HepG2 (cell line): Measurements from ENCODE around the gene TBC1D22A. TPM values are rescaled to one million over a fixed set of nuclear protein-coding genes. Genes with fewer than 3 reads are reported as not detected.

Source experiments
- ATAC-seq: fragments of 200-7000 bp; cut with Tn5 transposase; 3 replicates; pipeline ENCODE4 v1.9.1; 2020; ENCODE audit warnings: mild to moderate bottlenecking, moderate library complexity
- BruUV-seq: library from RNA; stranded (reverse); fragments of 400-500 nt; replicated peaks from 2 replicates; lab custom pipeline; 2021; lab: Mats Ljungman, UMichigan
- CTCF ChIA-PET: fragments of 300-600 bp; formaldehyde crosslinking; extraction: SDS; loops from one replicate; lab custom pipeline; 2021; ENCODE audit warnings: low total read pairs, inconsistent platforms, low intra/inter-chr PET ratio; lab: Yijun Ruan, JAX
- POLR2A ChIA-PET: fragments of 350-600 bp; sonication (Branson Sonifier 250); formaldehyde crosslinking; loops from one replicate; lab custom pipeline; 2020; ENCODE audit warnings: antibody characterized with exemption, inconsistent platforms; lab: Yijun Ruan, JAX
- DNase-seq: peaks from one replicate; pipeline ENCODE4 v3.0.0-alpha.2; 2015; ENCODE audit warnings: low spot score
- FAIRE-seq: peaks from 3 replicates; lab custom pipeline; 2011; peaks lifted over from hg19 to GRCh38; lab: Jason Lieb, UNC
- H2AFZ ChIP-seq: one replicate; pipeline ENCODE4 v1.6.1; 2011; ENCODE audit warnings: low read length, inconsistent platforms
- H3K27ac ChIP-seq: fragments of 300-600 bp; 3 replicates; pipeline ENCODE4 v1.8.0; 2011; ENCODE audit warnings: mixed run types, mild to moderate bottlenecking, mixed read lengths, low read length, inconsistent platforms; ENCODE audit not compliant: insufficient read depth; ENCODE audit errors: extremely low read length
- H3K27me3 ChIP-seq, 2 experiments: fragments of 200-600 bp in 1 of 2; 2 replicates in 1 of 2; 3 replicates in 1 of 2; pipeline versions ENCODE4 v1.6.0 to v1.8.0; 2011; ENCODE audit warnings: low read length in 2 of 2, mild to moderate bottlenecking in 2 of 2, moderate library complexity in 2 of 2, inconsistent platforms in 1 of 2; ENCODE audit not compliant: insufficient read depth in 2 of 2, control insufficient read depth in 1 of 2
- H3K36me3 ChIP-seq, 2 experiments: fragments of 200-600 bp in 1 of 2; replicated peaks in 1 of 2; 2 replicates in 1 of 2; 3 replicates in 1 of 2; pipeline versions ENCODE4 v1.5.1 to v1.8.0; 2011; ENCODE audit warnings: low read length in 2 of 2, inconsistent platforms in 1 of 2; ENCODE audit not compliant: insufficient read depth in 2 of 2, control insufficient read depth in 1 of 2
- H3K4me1 ChIP-seq: 2 replicates; pipeline ENCODE4 v1.5.1; 2012; ENCODE audit warnings: low read length, inconsistent platforms; ENCODE audit not compliant: insufficient read depth
- H3K4me2 ChIP-seq: 2 replicates; pipeline ENCODE4 v1.6.0; 2011; ENCODE audit warnings: low read depth, low read length, inconsistent platforms
- H3K4me3 ChIP-seq, 3 experiments: fragments of 200-600 bp in 1 of 3; sonication (generic), shearing (Covaris generic) in 1 of 3; replicated peaks in 1 of 3; 2 replicates each; pipeline ENCODE4 v1.5.1; 2011 to 2016; ENCODE audit warnings: low read length in 3 of 3, inconsistent platforms in 2 of 3, low read depth in 2 of 3, mild to moderate bottlenecking in 2 of 3, control low read depth in 1 of 3, mixed read lengths in 1 of 3; ENCODE audit not compliant: insufficient read depth in 1 of 3
- H3K79me2 ChIP-seq: one replicate; pipeline ENCODE4 v1.6.1; 2011; ENCODE audit warnings: low read length, inconsistent platforms; ENCODE audit not compliant: insufficient read depth
- H3K9ac ChIP-seq: 2 replicates; pipeline ENCODE4 v1.6.0; 2011; ENCODE audit warnings: mild to moderate bottlenecking, low read depth, low read length, inconsistent platforms; ENCODE audit not compliant: insufficient read depth
- H3K9me3 ChIP-seq: 2 replicates; pipeline ENCODE4 v1.5.1; 2012; ENCODE audit warnings: mild to moderate bottlenecking, low read length
- H4K20me1 ChIP-seq: 2 replicates; pipeline ENCODE4 v1.6.0; 2011; ENCODE audit warnings: inconsistent platforms, mild to moderate bottlenecking, low read length, moderate library complexity; ENCODE audit not compliant: insufficient read depth
- CTCF ChIP-seq: sonication (generic); formaldehyde crosslinking; IDR thresholded peaks from 2 replicates; pipeline ENCODE4 v1.5.0; 2020; ENCODE audit warnings: mild to moderate bottlenecking, missing genetic modification reagents, moderate library complexity
- GTF3A ChIP-seq: sonication (generic); formaldehyde crosslinking; conservative IDR thresholded peaks from 2 replicates; pipeline ENCODE4 v1.4.0; 2020; ENCODE audit warnings: mild to moderate bottlenecking, missing genetic modification reagents
- HNF1B ChIP-seq: sonication (generic); formaldehyde crosslinking; IDR thresholded peaks from 2 replicates; pipeline ENCODE4 v1.5.1; 2020; ENCODE audit warnings: mild to moderate bottlenecking, moderate library complexity, missing genetic modification reagents
- KAT2B ChIP-seq: fragments of 150-350 bp; IDR thresholded peaks from 2 replicates; pipeline ENCODE4 v1.6.1; 2014; ENCODE audit warnings: low read depth, low read length, borderline replicate concordance
- NCOR1 ChIP-seq: fragments of 200-600 bp; sonication (generic); IDR thresholded peaks from 2 replicates; pipeline ENCODE4 v1.7.0; 2017; ENCODE audit warnings: antibody characterized with exemption, low read length, borderline replicate concordance
- RAD21 ChIP-seq: fragments of 450-650 bp; formaldehyde crosslinking; IDR thresholded peaks from 2 replicates; pipeline ENCODE4 v1.5.0; 2020; ENCODE audit warnings: mild to moderate bottlenecking
- RELA ChIP-seq: sonication (generic); formaldehyde crosslinking; IDR thresholded peaks from 2 replicates; pipeline ENCODE4 v1.4.0; 2020; ENCODE audit warnings: missing genetic modification reagents
- SCMH1 ChIP-seq: sonication (generic); formaldehyde crosslinking; IDR thresholded peaks from 2 replicates; pipeline ENCODE4 v1.9.0; 2021; ENCODE audit warnings: missing genetic modification reagents, mild to moderate bottlenecking, borderline replicate concordance
- SMC3 ChIP-seq: IDR thresholded peaks from 2 replicates; pipeline ENCODE4 v1.6.1; 2011; ENCODE audit warnings: low read length, improper control_type of control experiment
- THAP8 ChIP-seq: sonication (generic); formaldehyde crosslinking; IDR thresholded peaks from 2 replicates; pipeline ENCODE4 v1.5.1; 2020; ENCODE audit warnings: missing genetic modification reagents, mild to moderate bottlenecking, borderline replicate concordance
- ZNF136 ChIP-seq: sonication (generic); formaldehyde crosslinking; IDR thresholded peaks from 2 replicates; pipeline ENCODE4 v1.8.1; 2022; ENCODE audit warnings: low read depth, mild to moderate bottlenecking, moderate library complexity, missing genetic modification reagents
- ZNF180 ChIP-seq: sonication (generic); formaldehyde crosslinking; IDR thresholded peaks from 2 replicates; pipeline ENCODE4 v1.4.0; 2020; ENCODE audit warnings: low read depth, missing genetic modification reagents, borderline replicate concordance
- ZNF225 ChIP-seq: sonication (generic); formaldehyde crosslinking; IDR thresholded peaks from 2 replicates; pipeline ENCODE4 v1.4.0; 2020; ENCODE audit warnings: mild to moderate bottlenecking, missing genetic modification reagents
- ZNF232 ChIP-seq: sonication (generic); formaldehyde crosslinking; IDR thresholded peaks from 2 replicates; pipeline ENCODE4 v1.4.0; 2020; ENCODE audit warnings: missing genetic modification reagents, borderline replicate concordance
- WGBS: methylation state at CpG from one replicate; pipeline ENCODE4 v1.1.6; 2017; ENCODE audit warnings: low lambda C conversion rate; 5-methylcytosine and 5-hydroxymethylcytosine counted together
- in situ Hi-C: cut with HindIII; loops from 2 replicates; pipeline ENCODE4 v1.10.0; 2017; ENCODE audit warnings: low pct_unique_long_range_greater_than_20kb; ENCODE audit not compliant: extremely low pct_ligation_motif_present
- intact Hi-C: fragments of 100-400 bp; cut with micrococcal nuclease; formaldehyde crosslinking; loops from one replicate; pipeline ENCODE4 v1.10.0; 2022; ENCODE audit not compliant: unreplicated experiment
- polyA plus RNA-seq, 8 experiments: library from polyadenylated mRNA; depleted of rRNA in 3 of 8; stranded (reverse) in 7 of 8; unstranded in 1 of 8; fragments of >200 nt; fragmentation: Illumina TruSeq in 4 of 8; extraction: Trizol in 4 of 8; gene quantifications; 2 replicates each; pipeline versions ENCODE4 v1.2.1 to v1.2.3, GENCODE V29; 2011 to 2016; ENCODE audit warnings: low read depth in 4 of 8, missing spikeins in 1 of 8, mixed read lengths in 1 of 8; ENCODE audit not compliant: insufficient read depth in 1 of 8
- total RNA-seq, 5 experiments: library from RNA; depleted of rRNA; stranded (reverse); fragments of >200 nt; fragmentation: Illumina TruSeq; extraction: Trizol; gene quantifications; 2 replicates each; pipeline ENCODE4 v1.2.3, GENCODE V29; 2016; ENCODE audit warnings: low read depth in 1 of 5
- TF ChIP-seq, protein P1 (sequence below): sonication (generic); formaldehyde crosslinking; IDR thresholded peaks from 2 replicates; pipeline ENCODE4 v1.4.0; 2020; ENCODE audit warnings: missing genetic modification reagents, borderline replicate concordance

The TBC1D22A gene
- total and polyA plus RNA-seq, 2 of the 13 experiments (the other 11 are each of a cell fraction or from before 2014, with no cell fraction given): 17.3 to 18.0 TPM

GRCh38 chr22:46830841-46831240 is 68.4 kb downstream of the TBC1D22A start:
- no peaks in the 10 kb centered on the region for H3K27me3 ChIP-seq
- BruUV-seq: no TSS peak

DNA sequence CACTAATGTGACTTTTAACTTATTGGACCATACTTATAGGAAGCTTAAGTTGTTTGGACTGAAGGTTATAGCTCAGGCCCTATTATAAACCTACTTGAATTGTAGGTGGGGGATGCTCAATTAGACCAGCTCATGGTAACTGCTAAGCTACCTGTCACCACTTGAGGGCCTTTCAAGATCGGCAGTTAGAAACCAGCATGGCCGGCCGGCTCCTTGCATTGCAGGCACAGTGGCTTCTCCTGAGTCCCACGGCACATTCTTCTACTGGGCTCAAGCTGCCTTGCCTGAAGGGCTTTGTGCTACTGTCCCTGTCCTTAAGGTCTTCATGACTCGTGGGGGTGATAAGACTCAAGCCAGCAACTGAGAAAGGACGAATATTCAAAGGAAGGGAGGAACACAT is 70.8 kb downstream of the TBC1D22A start:
- no TSS peak for BruUV-seq
- H3K27me3 ChIP-seq: no peaks in the 10 kb centered on the region
- no peak overlapping the region for H3K27ac ChIP-seq
- no peaks in the 10 kb centered on the region; the same call in 1 of the 2 replicates for H4K20me1 ChIP-seq
- WGBS: 84% methylated on average over 6 of the region's 6 CpGs
- in situ Hi-C loops (no loop called here), intact Hi-C loops (no loop called here)
- ATAC-seq: peak; percentile 82
- no peak for FAIRE-seq
- peaks cover 16% of the 10 kb centered on the region for H3K9me3 ChIP-seq
- no peak overlapping the region for H2AFZ ChIP-seq
- H3K36me3 ChIP-seq: peaks cover 2 to 6% of the 10 kb centered on the region in 2 experiments; a peak in 2 of 5 replicates
- H3K9ac ChIP-seq: no peak overlapping the region
- peaks cover 18% of the 10 kb centered on the region for H3K4me1 ChIP-seq
- H3K79me2 ChIP-seq: peaks cover 10% of the 10 kb centered on the region
- no peak overlapping the region for H3K4me2 ChIP-seq
- peak; percentile 41 for DNase-seq
- CTCF ChIA-PET: no interaction called here
- POLR2A ChIA-PET: interaction anchor here (0.9 to 1.1 kb wide), 2 partner anchors 71 to 102 kb away, joined by 3 read pairs; partner anchors contain the start of gene TBC1D22A
- no peak overlapping the region for H3K4me3 ChIP-seq
- TF ChIP-seq, protein P1, sequence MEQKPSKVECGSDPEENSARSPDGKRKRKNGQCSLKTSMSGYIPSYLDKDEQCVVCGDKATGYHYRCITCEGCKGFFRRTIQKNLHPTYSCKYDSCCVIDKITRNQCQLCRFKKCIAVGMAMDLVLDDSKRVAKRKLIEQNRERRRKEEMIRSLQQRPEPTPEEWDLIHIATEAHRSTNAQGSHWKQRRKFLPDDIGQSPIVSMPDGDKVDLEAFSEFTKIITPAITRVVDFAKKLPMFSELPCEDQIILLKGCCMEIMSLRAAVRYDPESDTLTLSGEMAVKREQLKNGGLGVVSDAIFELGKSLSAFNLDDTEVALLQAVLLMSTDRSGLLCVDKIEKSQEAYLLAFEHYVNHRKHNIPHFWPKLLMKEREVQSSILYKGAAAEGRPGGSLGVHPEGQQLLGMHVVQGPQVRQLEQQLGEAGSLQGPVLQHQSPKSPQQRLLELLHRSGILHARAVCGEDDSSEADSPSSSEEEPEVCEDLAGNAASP (CRISPR knock-in tag): no peak
- no peak for TF ChIP-seq GTF3A
- peak; percentile 54; the same call in 1 of the 2 replicates for TF ChIP-seq SMC3
- no peak for TF ChIP-seq THAP8
- TF ChIP-seq HNF1B: no peak
- no peak for TF ChIP-seq RELA (CRISPR knock-in tag)
- TF ChIP-seq ZNF232: no peak
- TF ChIP-seq KAT2B: no peak
- TF ChIP-seq RAD21 (CRISPR knock-in tag): 0 out of 2 replicates have a peak, but pooled peaks have one; percentile 43
- TF ChIP-seq CTCF (CRISPR knock-in tag): peak; percentile 73

More at GRCh38 chr22:46830841-46831240, 68.4 kb downstream of the TBC1D22A start:
- Histone ChIP-seq H4K20me1 (no peaks in the 10 kb centered on the region; the same call in 1 of the 2 replicates), H3K36me3 (peaks cover 3 to 14% of the 10 kb centered on the region in 2 experiments; a peak in 4 of 5 replicates), H3K4me1 (peaks cover 27% of the 10 kb centered on the region), H3K9me3 (peaks cover 15% of the 10 kb centered on the region), H3K9ac (no peak overlapping the region), H3K79me2 (peaks cover 14% of the 10 kb centered on the region), H3K4me2 (no peak overlapping the region), H2AFZ (no peak overlapping the region), H3K4me3 (no peak overlapping the region), H3K27ac (no peak overlapping the region)
- no peak for DNase-seq
- FAIRE-seq: no peak
- CTCF ChIA-PET: no interaction called here
- POLR2A ChIA-PET: no interaction called here
- WGBS: 97% methylated on average over 8 of the region's 8 CpGs
- in situ Hi-C loops: no loop called here
- ATAC-seq: no peak
- intact Hi-C loops: no loop called here
- TF ChIP-seq NCOR1 (no peak), ZNF180 (CRISPR knock-in tag) (no peak), ZNF225 (no peak), ZNF136 (CRISPR knock-in tag) (no peak), SCMH1 (CRISPR knock-in tag) (no peak)
- TF ChIP-seq, all 625 proteins: peak for 0
